Testis (tissue), 2 donors: Measurements from ENCODE around the gene DENND6B.

Experiments
- POLR2A ChIP-seq: fragments of 450-650 bp; IDR thresholded peaks from one replicate; pipeline ENCODE4 v1.6.1; 2017; ENCODE audit warnings: antibody characterized with exemption, mild to moderate bottlenecking, moderate library complexity
- TF ChIP-seq, protein P1 (sequence below), 3 experiments: fragments of 450-650 bp in 2 of 3; fragments of 200-600 bp in 1 of 3; sonication (generic) in 1 of 3; IDR thresholded peaks; one replicate each; pipeline ENCODE4 v1.5.1; 2016 to 2019; ENCODE audit warnings: antibody characterized with exemption in 3 of 3, mild to moderate bottlenecking in 2 of 3, moderate library complexity in 1 of 3

DNA sequence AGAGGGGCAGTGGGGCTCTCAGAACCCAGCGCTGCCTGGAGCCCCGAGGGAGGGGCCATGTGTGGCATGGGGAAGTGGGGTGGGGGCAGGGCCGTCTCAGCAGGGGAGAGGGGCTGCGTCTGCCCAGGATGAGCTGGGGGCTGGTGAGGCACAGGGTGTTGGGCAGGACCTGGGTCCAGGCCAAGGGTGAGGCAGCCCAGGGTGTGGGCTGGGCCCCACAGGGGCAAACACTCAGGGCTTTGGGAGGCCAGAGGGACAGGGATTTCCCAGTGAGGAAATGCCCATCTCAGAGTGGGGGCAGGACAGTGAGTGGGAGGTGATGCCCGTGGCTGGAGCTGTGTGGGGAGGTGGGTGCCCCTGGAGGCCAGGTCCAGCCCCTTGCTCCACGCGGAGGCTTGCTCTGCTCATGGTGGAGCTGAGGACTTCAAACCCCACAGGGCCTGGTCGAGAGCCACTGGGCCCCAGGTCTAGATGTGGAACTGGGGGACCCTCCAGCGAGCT is 24.7 kb downstream of the DENND6B start:
- TF ChIP-seq, protein P1, sequence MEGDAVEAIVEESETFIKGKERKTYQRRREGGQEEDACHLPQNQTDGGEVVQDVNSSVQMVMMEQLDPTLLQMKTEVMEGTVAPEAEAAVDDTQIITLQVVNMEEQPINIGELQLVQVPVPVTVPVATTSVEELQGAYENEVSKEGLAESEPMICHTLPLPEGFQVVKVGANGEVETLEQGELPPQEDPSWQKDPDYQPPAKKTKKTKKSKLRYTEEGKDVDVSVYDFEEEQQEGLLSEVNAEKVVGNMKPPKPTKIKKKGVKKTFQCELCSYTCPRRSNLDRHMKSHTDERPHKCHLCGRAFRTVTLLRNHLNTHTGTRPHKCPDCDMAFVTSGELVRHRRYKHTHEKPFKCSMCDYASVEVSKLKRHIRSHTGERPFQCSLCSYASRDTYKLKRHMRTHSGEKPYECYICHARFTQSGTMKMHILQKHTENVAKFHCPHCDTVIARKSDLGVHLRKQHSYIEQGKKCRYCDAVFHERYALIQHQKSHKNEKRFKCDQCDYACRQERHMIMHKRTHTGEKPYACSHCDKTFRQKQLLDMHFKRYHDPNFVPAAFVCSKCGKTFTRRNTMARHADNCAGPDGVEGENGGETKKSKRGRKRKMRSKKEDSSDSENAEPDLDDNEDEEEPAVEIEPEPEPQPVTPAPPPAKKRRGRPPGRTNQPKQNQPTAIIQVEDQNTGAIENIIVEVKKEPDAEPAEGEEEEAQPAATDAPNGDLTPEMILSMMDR (IDR thresholded peaks at IDR 0.05): no peak
- no peak for TF ChIP-seq POLR2A
